Muscle layer of duodenum (tissue), 2 donors: ENCODE data around the gene KYNU.
"Not testable (repeated sequence)": the region's sequence is repeated elsewhere in the genome, so short reads cannot be mapped to it uniquely, and the experiment has no call there.

ENCODE experiments used
- H3K27ac ChIP-seq: one replicate; pipeline ENCODE4 v1.7.0; 2013; ENCODE audit warnings: mild to moderate bottlenecking, low read length
- H3K27me3 ChIP-seq: one replicate; pipeline ENCODE4 v1.7.0; 2013; ENCODE audit warnings: low read depth, mild to moderate bottlenecking, control low read depth, low read length
- H3K36me3 ChIP-seq, 2 donors: one replicate each; pipeline ENCODE4 v1.7.0; 2013; ENCODE audit warnings: low read length in 2 of 2, control low read depth in 1 of 2, mild to moderate bottlenecking in 1 of 2; ENCODE audit not compliant: insufficient read depth in 2 of 2, control insufficient read depth in 1 of 2
- H3K4me1 ChIP-seq, 2 donors: one replicate each; pipeline ENCODE4 v1.7.0; 2013; ENCODE audit warnings: low read length in 2 of 2, mild to moderate bottlenecking in 2 of 2, control low read depth in 1 of 2, moderate library complexity in 1 of 2; ENCODE audit not compliant: insufficient read depth in 2 of 2, control insufficient read depth in 1 of 2
- H3K4me3 ChIP-seq, 2 donors: one replicate each; pipeline ENCODE4 v1.7.0; 2013; ENCODE audit warnings: low read length in 2 of 2, low read depth in 1 of 2, mild to moderate bottlenecking in 1 of 2
- H3K9me3 ChIP-seq, 2 donors: one replicate each; pipeline ENCODE4 v1.7.0; 2013; ENCODE audit warnings: low read length in 2 of 2, control low read depth in 1 of 2, mild to moderate bottlenecking in 1 of 2; ENCODE audit not compliant: control insufficient read depth in 1 of 2
- donor health status: healthy.

KYNU gene

DNA sequence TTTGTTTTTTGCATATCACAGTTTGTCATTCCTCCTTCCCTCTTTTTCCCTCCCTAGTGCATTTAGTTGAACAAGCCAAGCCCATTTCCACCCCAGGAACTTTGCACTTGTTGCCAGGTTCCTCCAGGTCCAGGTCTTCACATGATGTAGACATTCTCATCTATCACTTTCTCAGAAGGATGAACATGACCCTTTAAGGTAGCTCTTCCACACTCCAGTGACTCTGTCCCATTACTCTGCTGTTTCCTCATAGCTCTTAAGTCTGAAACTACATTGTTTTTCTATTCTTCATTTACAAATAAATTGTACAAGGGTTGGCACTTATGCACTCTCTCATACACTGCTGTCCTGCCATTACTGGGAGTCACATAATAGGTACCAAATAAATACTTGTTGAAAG is 6.1 kb downstream of the KYNU start:
- Histone ChIP-seq H3K4me3 (no peak overlapping the region), H3K36me3 (no peaks in the 10 kb centered on the region), H3K9me3 (no peaks in the 10 kb centered on the region), H3K4me1 (no peaks in the 10 kb centered on the region), H3K27ac (no peak overlapping the region), H3K27me3 (no peaks in the 10 kb centered on the region)

DNA sequence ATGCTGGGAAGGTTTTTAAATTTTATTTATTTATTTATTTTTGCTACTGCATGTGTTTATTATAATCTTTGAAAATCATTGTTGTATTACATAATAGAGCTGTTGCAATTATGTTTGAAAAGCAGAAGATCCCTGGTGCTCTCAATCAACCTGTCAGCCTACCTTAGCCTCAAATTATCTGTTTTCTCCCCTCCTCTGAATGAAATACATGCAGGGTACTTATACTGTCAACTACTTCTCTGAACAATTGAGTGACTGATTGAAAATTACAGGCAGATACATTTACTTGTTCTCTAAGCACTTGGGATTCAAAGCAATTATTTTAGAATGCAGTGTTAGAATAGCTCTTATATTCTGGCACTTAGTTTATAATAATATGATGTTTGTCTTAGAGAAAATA is 8.1 kb downstream of the KYNU start:
- H3K9me3 ChIP-seq = no peaks in the 10 kb centered on the region
- H3K27ac ChIP-seq = no peak overlapping the region
- H3K4me1 ChIP-seq = no peaks in the 10 kb centered on the region

DNA sequence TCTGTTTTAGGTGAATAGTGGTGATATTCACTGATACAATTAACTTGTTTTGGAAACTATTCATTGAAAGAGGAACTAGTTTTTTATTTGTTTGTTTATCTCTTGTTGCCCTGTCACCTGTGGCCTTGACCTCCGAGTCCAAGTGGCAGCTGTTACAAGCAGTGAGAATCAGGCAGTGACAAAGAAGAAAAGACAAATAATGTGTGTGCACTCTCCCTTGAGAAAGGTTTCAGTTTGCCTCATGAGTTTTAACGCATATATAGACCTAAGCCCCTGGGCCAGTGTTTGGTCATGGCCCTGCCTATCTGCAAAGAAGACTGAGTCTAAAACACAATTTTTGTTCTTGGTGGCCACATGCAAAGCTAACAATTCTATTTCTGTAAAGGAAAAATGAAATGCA is 15.3 kb downstream of the KYNU start:
- H3K27me3 ChIP-seq = no peaks in the 10 kb centered on the region
- H3K27ac ChIP-seq = no peak overlapping the region
- no peaks in the 10 kb centered on the region for H3K36me3 ChIP-seq
- H3K9me3 ChIP-seq = no peaks in the 10 kb centered on the region
- no peak overlapping the region for H3K4me3 ChIP-seq
- H3K4me1 ChIP-seq = no peaks in the 10 kb centered on the region

More for the DNA sequence above, 8.1 kb downstream of the KYNU start:
- no peak overlapping the region for H3K4me3 ChIP-seq
- no peaks in the 10 kb centered on the region for H3K36me3 ChIP-seq
- no peaks in the 10 kb centered on the region for H3K27me3 ChIP-seq

DNA sequence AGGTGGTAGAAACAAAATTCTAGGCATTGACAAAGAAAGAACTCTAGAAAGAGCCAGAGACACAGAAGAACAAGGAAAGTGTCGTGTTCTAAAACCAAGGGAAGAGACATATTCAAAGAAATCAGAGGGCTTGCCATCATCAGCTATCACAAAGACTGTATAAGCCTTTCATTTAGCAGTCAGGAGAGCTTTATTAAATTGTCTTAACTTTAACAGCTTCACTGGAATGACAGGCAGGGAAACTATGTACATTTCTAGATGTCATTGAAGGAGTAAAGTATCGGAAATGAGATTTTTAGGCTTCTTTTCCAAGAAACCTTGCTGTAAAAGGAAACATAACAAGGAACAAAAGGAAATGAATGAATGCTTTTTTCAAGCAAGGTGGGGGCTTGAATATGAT is 15.8 kb downstream of the KYNU start:
- Histone ChIP-seq H3K4me1 (no peaks in the 10 kb centered on the region), H3K36me3 (no peaks in the 10 kb centered on the region), H3K27ac (no peak overlapping the region), H3K27me3 (no peaks in the 10 kb centered on the region), H3K4me3 (no peak overlapping the region), H3K9me3 (no peaks in the 10 kb centered on the region)

DNA sequence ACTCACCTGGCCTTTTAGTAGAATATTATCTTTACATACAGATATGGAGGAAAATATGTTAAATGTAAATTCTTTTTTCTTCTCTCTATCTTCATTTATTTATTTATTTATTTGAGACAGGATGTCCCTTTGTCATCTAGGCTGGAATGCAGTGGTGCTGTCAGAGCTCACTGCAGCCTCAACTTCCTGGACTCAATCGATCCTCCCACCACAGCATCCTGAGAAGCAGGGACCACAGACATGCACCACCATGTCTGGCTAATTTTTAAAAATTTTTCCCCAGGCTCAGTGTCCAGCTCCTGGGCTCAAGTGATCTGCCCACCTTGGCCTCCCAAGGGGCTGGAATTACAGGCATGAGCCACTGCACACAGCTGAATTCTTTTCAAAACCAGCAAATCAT is 20.3 kb downstream of the KYNU start:
- Histone ChIP-seq H3K36me3 (no peaks in the 10 kb centered on the region), H3K4me1 (no peaks in the 10 kb centered on the region), H3K4me3 (no peak overlapping the region), H3K9me3 (no peaks in the 10 kb centered on the region), H3K27ac (no peak overlapping the region), H3K27me3 (no peaks in the 10 kb centered on the region)

DNA sequence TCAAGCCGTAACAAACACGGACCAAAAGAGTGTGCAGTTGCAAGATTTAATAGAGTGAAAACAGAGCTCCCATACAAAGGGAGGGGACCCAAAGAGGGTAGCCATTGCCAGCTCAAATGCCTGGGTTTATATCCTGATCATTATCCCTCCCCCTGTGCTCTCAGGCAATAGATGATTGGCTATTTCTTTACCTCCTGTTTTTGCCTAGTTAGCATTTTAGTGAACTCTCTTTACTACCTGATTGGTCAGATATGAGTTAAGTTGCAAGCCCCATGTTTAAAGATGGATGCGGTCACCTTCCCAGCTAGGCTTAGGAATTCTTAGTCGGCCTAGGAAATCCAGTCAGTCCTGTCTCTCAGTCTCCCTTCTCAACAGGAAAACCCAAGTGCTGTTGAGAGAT is 22.9 kb downstream of the KYNU start:
- not testable (repeated sequence) for H3K36me3 ChIP-seq, H3K27ac ChIP-seq, H3K9me3 ChIP-seq, H3K27me3 ChIP-seq, H3K4me3 ChIP-seq, H3K4me1 ChIP-seq

DNA sequence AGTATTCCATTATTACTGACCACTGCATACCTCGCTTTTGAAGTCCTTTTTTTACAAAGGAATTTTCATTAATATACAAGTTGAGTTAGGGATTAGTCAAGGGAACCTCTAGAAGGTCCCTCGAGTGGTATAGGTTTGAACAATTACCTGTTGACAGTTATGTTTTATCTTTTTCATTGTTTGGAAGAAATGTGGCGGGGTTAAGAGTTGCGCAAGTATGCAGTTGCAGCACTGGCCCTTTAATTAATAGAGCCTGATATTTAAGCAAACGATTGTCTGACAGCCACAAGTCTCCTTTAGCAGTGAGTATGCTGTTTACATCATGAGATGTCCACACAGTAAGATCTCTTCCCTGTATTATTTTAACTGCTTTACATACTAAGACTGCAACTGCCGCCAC is 24.3 kb downstream of the KYNU start:
- Histone ChIP-seq H3K27me3 (no peaks in the 10 kb centered on the region), H3K9me3 (no peaks in the 10 kb centered on the region), H3K27ac (no peak overlapping the region), H3K36me3 (no peaks in the 10 kb centered on the region), H3K4me3 (no peak overlapping the region), H3K4me1 (no peaks in the 10 kb centered on the region)

DNA sequence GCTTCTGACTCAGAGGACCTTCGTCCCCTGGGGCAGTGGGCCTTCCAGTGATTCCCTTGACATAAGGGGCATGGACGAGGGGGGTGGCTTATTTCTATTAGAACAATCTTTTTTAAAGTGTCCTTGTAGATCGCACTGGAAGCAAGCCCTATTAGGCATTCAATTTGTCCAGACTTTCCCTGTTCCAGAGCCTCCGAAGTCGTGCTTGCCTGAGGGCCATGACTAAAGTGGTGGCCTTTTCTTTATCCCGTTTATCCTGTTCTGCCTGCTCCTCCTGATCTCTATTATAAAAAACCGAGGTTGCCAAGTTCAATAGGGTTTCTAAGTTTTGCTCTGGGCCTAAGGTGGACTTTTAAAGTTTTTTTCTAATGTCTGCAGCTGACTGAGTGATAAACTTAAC is 26.3 kb downstream of the KYNU start:
- H3K4me3 ChIP-seq, H3K36me3 ChIP-seq, H3K4me1 ChIP-seq, H3K27ac ChIP-seq, H3K9me3 ChIP-seq, H3K27me3 ChIP-seq: not testable (repeated sequence)

DNA sequence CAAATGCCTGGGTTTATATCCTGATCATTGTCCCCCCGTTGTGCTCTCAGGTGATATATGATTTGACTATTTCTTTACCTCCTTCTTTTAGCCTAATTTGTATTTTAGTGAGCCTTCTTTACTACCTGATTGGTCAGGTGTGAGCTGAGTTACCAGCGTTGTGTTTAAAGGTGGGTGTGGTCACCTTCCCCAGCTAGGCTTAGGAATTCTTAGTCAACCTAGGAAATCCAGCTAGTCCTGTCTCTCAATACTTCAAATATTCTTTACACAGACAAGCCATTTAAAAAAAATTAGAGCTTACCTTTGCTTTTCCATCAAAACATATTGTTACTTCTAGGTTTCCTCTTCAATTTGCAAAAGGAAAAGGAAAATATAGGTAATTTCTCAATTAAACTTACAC is 30.2 kb downstream of the KYNU start:
- H3K27ac ChIP-seq = no peak overlapping the region

DNA sequence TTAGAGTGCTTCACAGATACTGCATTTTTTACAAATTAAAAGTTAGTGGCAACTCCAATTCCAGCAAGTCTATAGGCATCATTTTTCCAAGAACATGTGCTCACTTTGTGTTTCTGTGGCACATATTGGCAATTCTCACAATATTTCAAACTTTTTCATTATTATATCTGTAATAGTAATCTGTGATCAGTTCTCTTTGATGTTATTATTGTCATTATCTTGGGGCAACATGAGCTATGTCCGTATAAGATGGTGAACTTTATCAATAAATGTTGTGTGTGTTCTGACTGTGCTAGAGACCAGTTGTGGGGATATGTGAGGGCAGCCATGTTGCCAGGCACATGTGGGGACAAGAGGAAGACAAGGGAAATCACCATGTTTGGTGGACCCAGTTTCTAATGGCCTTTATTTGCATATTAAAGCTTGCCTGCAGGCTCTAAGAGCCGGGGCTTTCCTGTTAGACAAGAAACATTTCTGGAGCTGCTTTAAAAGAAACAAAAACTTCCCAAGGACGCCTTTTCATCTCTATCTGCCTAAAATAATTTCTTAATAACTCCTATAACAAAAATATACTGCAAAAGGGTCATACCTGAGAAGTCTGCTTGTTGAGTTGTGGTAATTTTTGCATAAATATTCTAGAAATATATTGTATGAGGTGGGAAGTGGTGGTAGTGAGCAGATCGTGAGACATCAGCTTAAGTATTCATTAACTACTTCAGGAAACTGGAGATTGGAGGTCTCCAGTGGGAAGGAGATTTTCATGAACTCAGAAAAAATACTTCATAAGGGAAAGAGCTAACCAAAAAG is 37.2 kb downstream of the KYNU start:
- no peak overlapping the region for H3K4me3 ChIP-seq
- no peaks in the 10 kb centered on the region for H3K9me3 ChIP-seq
- no peaks in the 10 kb centered on the region for H3K4me1 ChIP-seq
- no peaks in the 10 kb centered on the region for H3K36me3 ChIP-seq
- no peaks in the 10 kb centered on the region for H3K27me3 ChIP-seq
- H3K27ac ChIP-seq = no peak overlapping the region

More for the DNA sequence above, 30.2 kb downstream of the KYNU start:
- Histone ChIP-seq H3K27me3 (no peaks in the 10 kb centered on the region), H3K4me1 (no peaks in the 10 kb centered on the region), H3K36me3 (no peaks in the 10 kb centered on the region), H3K4me3 (no peak overlapping the region), H3K9me3 (no peaks in the 10 kb centered on the region)

DNA sequence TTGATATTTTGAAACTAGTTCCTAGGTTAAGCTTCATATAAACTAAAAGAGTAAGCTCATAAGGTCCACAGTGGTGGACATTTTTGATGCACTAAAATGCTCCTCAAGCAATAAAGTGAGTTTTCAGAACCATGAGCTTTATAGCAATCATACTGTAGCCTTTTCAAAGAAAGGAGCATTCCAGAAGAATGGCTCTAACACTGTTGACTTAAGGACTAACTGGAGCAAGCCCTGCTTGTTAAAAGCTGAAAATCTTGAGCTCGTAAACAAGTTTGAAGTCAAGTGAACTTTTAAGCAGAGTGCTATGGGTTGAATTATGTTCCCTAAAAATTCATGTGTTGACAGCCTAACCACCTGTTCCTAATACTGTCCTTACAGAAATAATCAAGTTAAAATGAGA is 38.0 kb downstream of the KYNU start:
- Histone ChIP-seq H3K9me3 (no peaks in the 10 kb centered on the region), H3K4me1 (no peaks in the 10 kb centered on the region), H3K27ac (no peak overlapping the region), H3K4me3 (no peak overlapping the region), H3K27me3 (no peaks in the 10 kb centered on the region), H3K36me3 (no peaks in the 10 kb centered on the region)

DNA sequence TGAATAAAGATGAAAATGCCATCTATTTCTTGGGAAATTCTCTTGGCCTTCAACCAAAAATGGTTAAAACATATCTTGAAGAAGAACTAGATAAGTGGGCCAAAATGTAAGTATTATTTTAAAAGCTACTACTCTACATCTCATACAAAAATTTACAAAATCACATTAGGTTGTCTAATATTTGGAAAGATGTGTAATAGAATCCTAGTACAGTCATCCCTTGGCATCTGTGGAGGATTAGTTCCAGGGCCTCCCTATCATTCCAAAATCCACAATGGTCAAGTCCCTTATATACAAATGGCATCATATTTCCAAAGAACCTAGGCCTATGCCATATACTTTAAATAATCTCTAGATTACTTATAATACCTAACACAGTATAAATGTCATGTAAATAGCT is 41.2 kb downstream of the KYNU start:
- no peak overlapping the region for H3K27ac ChIP-seq
- H3K4me1 ChIP-seq = no peaks in the 10 kb centered on the region
- no peak overlapping the region for H3K4me3 ChIP-seq
- H3K9me3 ChIP-seq = no peaks in the 10 kb centered on the region
- no peaks in the 10 kb centered on the region for H3K36me3 ChIP-seq
- H3K27me3 ChIP-seq = no peaks in the 10 kb centered on the region
